Measurements from ENCODE around the gene SLC8A1.

- no peak for TF ChIP-seq CTCF (IDR thresholded peaks at IDR 0.05)
- TF ChIP-seq POLR2A (IDR thresholded peaks at IDR 0.05), result no peak
These were observed 303.6 kb downstream of the SLC8A1 start for GRCh38 chr2:40148334-40148733.
